Vagina (tissue), 2 donors: Measurements from ENCODE around the gene JAK1. TPM values are rescaled to one million over a fixed set of nuclear protein-coding genes. Genes with fewer than 3 reads are reported as not detected.
"Not testable (repeated sequence)": the region's sequence is repeated elsewhere in the genome, so short reads cannot be mapped to it uniquely, and the experiment has no call there.

Experiments used
- DNase-seq, 2 donors: peaks; one replicate each; pipeline ENCODE4 v3.0.0-alpha.2; 2017; ENCODE audit errors: extremely low spot score in 2 of 2
- H3K27ac ChIP-seq: fragments of 200-600 bp; sonication (generic); one replicate; pipeline ENCODE4 v1.5.1; 2019
- H3K27me3 ChIP-seq: fragments of 200-600 bp; sonication (generic); one replicate; pipeline ENCODE4 v1.5.1; 2019
- H3K36me3 ChIP-seq, 2 donors: fragments of 200-600 bp; sonication (generic); one replicate each; pipeline ENCODE4 v1.5.1; 2017 to 2019
- H3K4me1 ChIP-seq: fragments of 200-600 bp; sonication (generic); one replicate; pipeline ENCODE4 v1.5.1; 2019
- H3K4me3 ChIP-seq, 2 donors: fragments of 200-600 bp; sonication (generic); 1 replicate in 1 of 2; 2 replicates in 1 of 2; pipeline ENCODE4 v1.5.1; 2016 to 2019
- H3K9me3 ChIP-seq: fragments of 200-600 bp; sonication (generic); one replicate; pipeline ENCODE4 v1.5.1; 2019
- CTCF ChIP-seq, 3 experiments: fragments of 450-650 bp in 2 of 3; fragments of 200-600 bp in 1 of 3; sonication (generic) in 1 of 3; IDR thresholded peaks; one replicate each; pipeline ENCODE4 v1.5.1; 2017 to 2019; ENCODE audit warnings: antibody characterized with exemption in 3 of 3, mild to moderate bottlenecking in 2 of 3, moderate library complexity in 2 of 3
- POLR2A ChIP-seq, 2 donors: fragments of 450-650 bp; IDR thresholded peaks; one replicate each; pipeline ENCODE4 v1.6.1; 2017; ENCODE audit warnings: antibody characterized with exemption in 2 of 2, mild to moderate bottlenecking in 2 of 2, moderate library complexity in 2 of 2
- POLR2AphosphoS5 ChIP-seq, 2 donors: sonication (generic); formaldehyde crosslinking; IDR thresholded peaks; one replicate each; pipeline ENCODE4 v1.9.0; 2017; ENCODE audit warnings: antibody characterized with exemption in 2 of 2, mild to moderate bottlenecking in 2 of 2, low read depth in 1 of 2; ENCODE audit not compliant: insufficient read depth in 1 of 2
- intact Hi-C: fragments of 100-400 bp; cut with DNase I; formaldehyde crosslinking; loops from one replicate; pipeline ENCODE4 v1.15.1; 2023
- total RNA-seq: library from RNA; depleted of rRNA; stranded (reverse); fragments of >200 nt; gene quantifications from one replicate; pipeline ENCODE4 v1.2.3, GENCODE V29; 2016

The JAK1 gene
- total RNA-seq, 1 donor from 2014 or later: 93.3 TPM

- Histone ChIP-seq H3K27ac (no peak overlapping the region), H3K4me1 (peaks cover 71% of the 10 kb centered on the region), H3K9me3 (no peaks in the 10 kb centered on the region), H3K27me3 (no peaks in the 10 kb centered on the region), H3K4me3 (no peak overlapping the region), H3K36me3 (no peaks in the 10 kb centered on the region)
- TF ChIP-seq POLR2AphosphoS5 (IDR thresholded peaks at IDR 0.05; ENCODE audit: insufficient read depth in 1 of 2, low read depth in 1 of 2): no peak
- no peak for TF ChIP-seq CTCF (IDR thresholded peaks at IDR 0.05)
- no peak for TF ChIP-seq POLR2A (IDR thresholded peaks at IDR 0.05)
- no peak for DNase-seq
- intact Hi-C loops: no loop called here
Observed at GRCh38 chr1:64921771-64922170, 44.6 kb downstream of the JAK1 start.

GRCh38 chr1:64920941-64921589 lies 45.3 kb downstream of the JAK1 start:
- H3K36me3 ChIP-seq: no peaks in the 10 kb centered on the region
- peaks cover 73% of the 10 kb centered on the region for H3K4me1 ChIP-seq
- no peak overlapping the region for H3K4me3 ChIP-seq
- no peak for DNase-seq
- H3K27me3 ChIP-seq: no peaks in the 10 kb centered on the region
- H3K27ac ChIP-seq: no peak overlapping the region
- intact Hi-C loops: no loop called here
- no peak for TF ChIP-seq CTCF (IDR thresholded peaks at IDR 0.05)
- no peak for TF ChIP-seq POLR2AphosphoS5 (IDR thresholded peaks at IDR 0.05; ENCODE audit: insufficient read depth in 1 of 2, low read depth in 1 of 2)
- TF ChIP-seq POLR2A (IDR thresholded peaks at IDR 0.05): no peak
- H3K9me3 ChIP-seq: no peaks in the 10 kb centered on the region

DNA sequence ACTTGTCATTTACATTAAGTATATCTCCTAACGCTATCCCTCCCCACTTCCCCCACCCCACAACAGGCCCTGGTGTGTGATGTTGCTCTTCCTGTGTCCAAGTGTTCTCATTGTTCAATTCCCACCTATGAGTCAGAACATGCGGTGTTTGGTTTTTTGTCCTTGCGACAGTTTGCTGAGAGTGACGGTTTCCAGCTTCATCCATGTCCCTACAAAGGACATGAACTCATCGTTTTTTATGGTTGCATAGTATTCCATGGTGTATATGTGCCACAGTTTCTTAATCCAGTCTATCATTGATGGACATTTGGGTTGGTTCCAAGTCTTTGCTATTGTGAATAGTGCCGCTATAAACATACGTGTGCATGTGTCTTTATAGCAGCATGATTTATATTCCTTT lies 47.2 kb downstream of the JAK1 start:
- H3K9me3 ChIP-seq, H3K4me3 ChIP-seq, intact Hi-C loops, H3K27ac ChIP-seq, DNase-seq, H3K27me3 ChIP-seq, H3K36me3 ChIP-seq: not testable (repeated sequence)
- H3K4me1 ChIP-seq: peaks cover 65% of the 10 kb centered on the region

GRCh38 chr1:64917907-64918306 lies 48.4 kb downstream of the JAK1 start:
- Histone ChIP-seq H3K27me3 (no peaks in the 10 kb centered on the region), H3K4me3 (no peak overlapping the region), H3K9me3 (no peaks in the 10 kb centered on the region), H3K27ac (peak overlapping the region; percentile 39), H3K36me3 (no peaks in the 10 kb centered on the region), H3K4me1 (peaks cover 67% of the 10 kb centered on the region)
- no peak for DNase-seq
- intact Hi-C loops: no loop called here
- TF ChIP-seq POLR2AphosphoS5 (IDR thresholded peaks at IDR 0.05; ENCODE audit: insufficient read depth in 1 of 2, low read depth in 1 of 2) (no peak), POLR2A (IDR thresholded peaks at IDR 0.05) (no peak), CTCF (IDR thresholded peaks at IDR 0.05) (no peak)

DNA sequence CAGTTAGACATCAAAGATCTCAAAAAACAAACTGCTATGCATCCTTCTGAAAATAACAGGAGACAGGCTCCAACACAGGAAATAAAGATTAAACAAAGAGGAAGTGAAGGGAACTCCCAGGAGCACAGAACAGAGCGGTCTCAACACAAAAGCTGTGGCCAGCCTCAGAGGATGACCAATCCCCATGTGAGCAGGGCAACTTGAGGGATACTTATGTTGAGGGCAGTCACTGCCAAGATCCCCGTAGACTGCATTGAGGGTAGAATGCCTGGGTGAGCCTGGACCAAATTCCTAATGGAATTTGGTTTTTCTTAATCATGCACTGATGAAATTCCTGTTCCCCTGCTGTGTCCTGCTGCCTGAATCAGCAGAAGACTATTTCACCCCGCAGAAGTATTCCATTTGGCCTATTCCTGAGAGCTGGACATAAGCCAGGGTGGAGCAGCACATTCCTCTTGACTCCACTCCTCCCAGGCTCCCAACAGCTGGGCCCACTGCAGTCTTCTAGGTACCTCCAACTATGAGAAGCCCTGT lies 49.0 kb downstream of the JAK1 start:
- Histone ChIP-seq H3K27ac (peak overlapping the region; percentile 39), H3K9me3 (no peaks in the 10 kb centered on the region), H3K36me3 (no peaks in the 10 kb centered on the region), H3K4me3 (no peak overlapping the region), H3K27me3 (no peaks in the 10 kb centered on the region), H3K4me1 (peaks cover 67% of the 10 kb centered on the region)
- TF ChIP-seq CTCF (IDR thresholded peaks at IDR 0.05): no peak
- TF ChIP-seq POLR2A (IDR thresholded peaks at IDR 0.05): no peak
- no peak for TF ChIP-seq POLR2AphosphoS5 (IDR thresholded peaks at IDR 0.05; ENCODE audit: insufficient read depth in 1 of 2, low read depth in 1 of 2)
- intact Hi-C loops: no loop called here
- no peak for DNase-seq
